NCI-H2196 treated with DMSO at 0.1 percent for 48 hours (cell line): ENCODE data around the gene PTGES3.
"Not testable (repeated sequence)": the region's sequence is repeated elsewhere in the genome, so short reads cannot be mapped to it uniquely, and the experiment has no call there.

Experiments
- DNase-seq: peaks from one replicate; lab custom pipeline; 2025; ENCODE audit not compliant: unreplicated experiment; lab: John Stamatoyannopoulos, UW

Gene PTGES3

DNA sequence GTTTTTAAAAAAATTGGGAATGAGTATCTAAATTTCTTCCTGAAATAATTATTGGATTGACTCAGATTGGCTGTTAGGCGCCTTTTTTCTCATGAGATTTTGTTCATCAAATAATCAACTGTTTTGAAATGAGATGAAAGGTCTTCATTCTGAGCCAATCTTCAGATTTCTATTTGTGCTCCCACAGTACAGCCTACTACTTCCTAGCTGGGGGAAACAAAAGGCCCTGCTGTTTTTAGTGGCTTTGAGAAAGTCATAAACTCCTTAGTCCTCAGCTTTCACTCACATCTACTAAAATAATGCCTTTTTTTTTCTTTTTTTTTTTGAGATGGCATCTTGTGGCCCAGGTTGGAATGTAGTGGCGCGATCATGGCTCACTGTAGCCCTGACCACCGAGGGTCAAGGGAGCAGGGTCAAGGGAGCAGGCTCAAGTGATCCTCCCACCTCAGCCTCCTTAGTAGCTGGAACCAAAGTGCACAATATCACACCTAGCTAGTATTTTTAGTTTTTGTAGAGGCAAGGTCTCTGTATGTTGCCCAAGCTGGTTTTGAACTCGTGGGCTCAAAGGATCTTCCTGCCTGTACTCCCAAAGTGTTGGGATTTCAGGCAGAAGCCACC, 21.8 kb upstream of the PTGES3 start:
- no peak for DNase-seq

DNA sequence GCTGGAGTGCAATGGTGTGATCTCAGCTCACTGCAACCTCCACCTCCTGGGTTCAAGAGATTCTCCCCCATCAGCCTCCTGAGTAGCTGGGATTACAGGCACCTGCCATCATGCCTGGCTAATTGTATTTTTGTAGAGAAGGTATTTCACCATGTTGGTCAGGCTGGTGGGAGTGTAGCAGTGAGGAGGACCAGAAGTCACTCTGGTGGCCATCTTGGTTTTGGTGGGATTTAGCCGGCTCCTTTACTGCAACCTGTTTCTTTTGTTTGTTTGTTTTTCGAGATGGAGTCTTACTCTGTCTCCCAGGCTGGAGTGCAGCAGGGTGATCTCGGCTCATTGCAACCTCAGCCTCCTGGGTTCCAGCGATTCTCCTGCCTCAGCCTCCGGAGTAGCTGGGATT, 16.4 kb upstream of the PTGES3 start:
- DNase-seq: not testable (repeated sequence)

DNA sequence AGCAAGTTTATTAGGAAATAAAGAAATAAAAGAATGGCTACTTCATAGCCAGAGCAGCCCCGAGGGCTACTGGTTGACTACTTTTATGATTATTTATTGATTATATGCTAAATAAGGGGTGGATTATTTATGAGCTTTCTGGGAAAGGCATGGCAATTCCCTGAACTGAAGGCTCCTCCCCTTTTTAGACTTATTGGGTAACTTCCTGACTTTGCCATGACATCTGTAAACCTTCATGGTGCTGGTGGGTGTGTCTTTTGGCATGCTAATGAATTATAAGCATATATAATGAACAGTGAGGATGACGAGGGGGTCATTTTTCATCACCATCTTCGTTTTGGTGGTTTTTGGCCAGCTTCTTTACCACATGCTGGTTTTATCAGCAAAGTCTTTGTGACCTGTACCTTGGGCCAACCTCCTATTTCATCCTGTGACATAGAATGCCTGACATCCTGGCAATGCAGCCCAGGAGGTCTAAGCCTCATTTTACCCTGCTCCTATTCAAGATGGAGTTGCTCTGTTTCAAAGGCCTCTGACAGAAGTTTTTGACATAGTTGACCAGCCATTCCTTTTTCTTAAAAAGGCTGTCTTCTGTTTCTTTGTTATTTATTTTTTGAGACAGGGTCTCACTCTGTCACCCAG, 11.1 kb upstream of the PTGES3 start:
- DNase-seq: no peak

DNA sequence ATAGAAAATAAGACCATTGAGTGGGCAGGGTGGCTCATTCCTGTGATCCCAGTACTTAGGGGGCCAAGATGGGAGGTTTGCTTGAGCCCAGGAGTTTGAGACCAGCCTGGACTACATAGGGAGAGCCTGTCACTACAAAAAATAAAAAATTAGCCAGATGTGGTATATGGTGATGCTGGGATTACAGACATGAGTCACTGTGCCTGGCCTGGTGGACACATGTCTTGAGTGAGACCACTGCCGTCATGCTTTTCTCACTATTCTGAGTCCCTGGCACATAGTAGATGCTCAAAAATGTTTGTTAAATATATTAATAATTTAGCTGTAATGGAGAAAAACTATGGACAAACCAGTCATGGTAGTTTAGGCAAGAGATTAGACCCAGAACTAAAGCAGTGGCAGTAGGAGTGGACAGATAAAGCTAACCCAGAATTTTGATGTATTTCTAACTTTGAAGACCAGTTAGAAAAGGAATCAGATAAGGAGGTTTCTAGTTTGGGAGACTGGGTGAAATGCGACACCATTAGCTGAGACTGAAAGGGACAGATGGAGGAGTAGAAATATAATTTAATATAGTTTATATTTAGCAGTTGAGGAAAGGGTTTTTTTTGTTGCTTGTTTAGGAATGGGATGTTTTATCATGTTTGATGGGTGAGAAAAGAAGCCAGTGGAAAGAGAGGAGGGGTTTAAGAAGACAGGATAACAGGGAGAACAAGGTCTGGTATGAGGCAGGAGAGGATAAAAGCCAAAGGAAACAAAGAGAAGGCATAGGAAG, 7.4 kb upstream of the PTGES3 start:
- DNase-seq: no peak

DNA sequence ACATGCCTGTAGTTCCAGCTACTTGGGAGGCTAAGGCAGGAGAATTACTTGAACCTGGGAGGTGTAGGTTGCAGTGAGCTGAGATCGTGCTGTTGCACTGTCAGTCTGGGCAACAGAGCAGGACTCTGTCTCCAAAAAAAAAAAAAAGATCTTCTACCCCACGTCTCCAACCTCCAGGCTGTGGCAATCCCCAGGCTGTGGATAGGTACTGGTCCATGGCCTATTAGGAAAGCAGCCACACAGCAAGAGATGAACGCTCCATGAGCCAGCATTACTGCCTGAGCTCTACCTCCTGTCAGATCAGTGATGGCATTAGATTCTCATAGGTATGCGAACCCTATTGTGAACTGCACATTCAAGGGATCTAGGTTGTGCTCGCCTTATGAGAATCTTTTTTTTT, 6.1 kb upstream of the PTGES3 start:
- DNase-seq: no peak

DNA sequence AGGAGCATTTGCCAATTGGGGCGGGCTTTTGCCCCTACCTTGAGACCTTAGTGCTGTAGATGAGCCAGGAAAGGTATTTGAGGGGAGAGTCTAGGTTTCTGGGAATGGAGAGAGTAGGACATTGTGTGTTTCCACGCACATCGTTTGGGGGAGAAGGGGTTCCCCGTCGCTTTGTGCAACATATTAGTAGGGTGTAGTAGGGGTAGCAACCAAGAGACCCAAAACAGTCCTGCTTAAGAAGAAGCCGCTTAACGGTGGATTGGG, 694 bp upstream of the PTGES3 start:
- DNase-seq: no peak

DNA sequence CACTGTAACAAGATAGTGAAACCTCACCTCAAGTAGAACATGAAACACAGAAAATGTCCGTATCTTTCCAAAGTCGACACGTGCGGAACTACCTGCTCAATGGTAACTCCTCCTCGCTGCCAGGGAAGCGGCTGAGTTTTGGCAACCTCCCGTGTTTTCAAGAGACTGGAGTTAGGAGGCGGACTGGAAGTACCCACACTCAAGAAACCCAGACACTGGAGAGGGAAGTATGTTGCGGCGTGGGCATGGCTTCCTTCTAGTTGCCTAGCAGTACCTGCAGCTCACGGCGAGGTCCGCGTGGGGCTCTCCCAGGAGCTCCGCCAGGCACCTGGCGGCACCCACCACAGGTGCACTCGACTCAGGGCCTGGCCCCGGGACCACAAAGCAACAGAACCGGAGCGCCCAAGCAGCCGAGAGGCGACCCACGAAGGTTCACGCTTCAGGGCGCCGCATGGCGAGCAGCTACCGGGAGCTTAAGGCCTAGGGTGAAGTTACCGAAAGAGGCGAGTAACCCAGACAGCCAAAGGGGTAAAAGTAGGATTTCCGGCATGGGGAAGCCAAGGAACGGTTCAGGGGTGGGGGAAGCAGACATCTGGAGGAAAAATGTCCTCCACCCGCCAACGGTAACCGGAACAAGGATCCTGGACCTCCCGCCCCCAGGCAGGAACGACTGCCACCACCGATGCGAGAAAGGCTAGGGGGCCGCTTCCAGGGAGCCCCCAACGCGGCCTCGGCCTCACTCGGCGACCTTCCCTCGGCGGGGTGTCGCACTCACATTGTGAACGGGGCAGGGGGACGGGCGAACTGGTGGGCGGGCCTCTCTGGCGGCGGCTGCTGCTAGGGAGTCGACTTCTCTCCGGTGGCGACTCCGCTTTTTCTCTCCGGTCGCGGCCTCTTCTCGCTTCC, 608 bp downstream of the PTGES3 start:
- DNase-seq: peak; percentile 6

DNA sequence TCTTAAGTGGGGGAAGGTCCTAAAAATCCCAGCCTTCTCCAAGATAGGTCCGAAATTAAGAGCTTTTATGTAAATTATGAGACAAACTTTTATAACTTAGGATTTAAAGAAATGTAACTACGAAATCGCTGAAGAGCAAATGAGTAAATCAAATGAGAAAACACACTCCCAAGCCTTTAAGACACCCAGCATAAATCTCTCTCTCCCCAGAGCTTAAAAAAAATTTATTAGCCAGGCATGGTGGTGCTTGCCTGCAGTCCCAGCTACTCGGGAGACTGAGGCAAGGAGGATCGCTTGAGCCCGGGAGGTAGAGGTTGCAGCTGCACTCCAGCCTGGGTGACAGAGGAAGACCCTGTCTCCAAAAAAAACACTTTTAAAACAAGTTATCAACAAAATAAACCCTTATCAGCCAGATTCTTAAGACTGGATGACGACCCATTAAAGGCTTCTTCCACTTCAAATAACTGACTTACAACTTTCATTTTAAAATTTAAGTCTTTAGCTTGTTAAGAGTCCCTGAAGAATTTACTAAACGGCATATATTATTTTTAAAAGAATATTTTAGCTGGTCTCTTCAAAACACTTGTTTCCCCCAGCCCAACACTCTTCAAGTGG, 3.2 kb downstream of the PTGES3 start:
- DNase-seq: no peak

DNA sequence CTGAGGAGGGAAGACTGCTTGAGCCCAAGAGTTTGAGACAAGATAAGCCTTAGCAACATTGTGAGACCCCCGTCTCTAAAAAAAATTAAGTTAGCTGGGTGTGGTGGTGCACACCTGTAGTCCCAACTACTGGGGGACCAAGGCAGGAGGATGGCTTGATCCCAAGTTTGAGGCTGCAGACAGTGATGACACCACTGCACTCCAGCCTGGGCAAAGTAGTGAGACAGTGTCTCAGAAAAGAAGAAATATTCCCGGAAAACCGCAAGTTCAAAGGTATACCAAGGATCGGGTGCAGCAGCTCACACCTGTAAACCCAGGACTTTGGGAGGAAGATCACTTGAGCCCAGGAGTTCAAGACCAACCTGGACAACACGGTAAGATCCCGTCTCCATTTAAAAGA, 5.8 kb downstream of the PTGES3 start:
- DNase-seq: no peak

DNA sequence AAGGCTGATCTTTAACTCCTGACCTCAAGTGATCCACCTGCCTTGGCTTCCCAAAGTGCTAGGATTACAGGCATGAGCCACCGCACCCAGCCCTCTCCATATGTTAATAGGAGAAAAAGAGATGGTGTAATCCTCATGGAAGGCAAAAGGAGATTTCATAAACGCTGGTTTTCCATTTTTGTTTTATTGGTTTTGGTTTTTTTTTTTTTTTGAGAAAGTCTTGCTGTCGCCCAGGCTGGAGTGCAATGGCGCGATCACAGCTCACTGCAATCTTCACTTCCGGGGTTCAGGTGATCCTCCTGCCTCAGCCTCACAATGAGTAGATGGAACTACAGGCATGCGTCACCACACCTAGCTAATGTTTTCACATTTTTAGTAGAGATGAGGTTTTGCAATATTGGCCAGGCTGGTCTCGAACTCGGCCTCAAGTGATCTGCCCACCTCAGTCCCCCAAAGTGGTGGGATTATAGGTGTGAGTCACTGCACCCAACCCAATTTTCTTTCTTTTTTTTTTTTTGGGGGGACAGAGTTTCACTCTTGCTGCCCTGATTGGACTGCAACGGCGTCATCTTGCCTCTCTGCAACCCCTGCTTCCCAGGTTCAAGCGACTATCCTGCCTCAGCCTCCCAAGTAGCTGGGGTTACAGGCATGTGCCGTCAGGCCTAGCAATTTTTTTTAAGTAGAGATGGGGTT, 8.1 kb downstream of the PTGES3 start:
- DNase-seq: no peak

DNA sequence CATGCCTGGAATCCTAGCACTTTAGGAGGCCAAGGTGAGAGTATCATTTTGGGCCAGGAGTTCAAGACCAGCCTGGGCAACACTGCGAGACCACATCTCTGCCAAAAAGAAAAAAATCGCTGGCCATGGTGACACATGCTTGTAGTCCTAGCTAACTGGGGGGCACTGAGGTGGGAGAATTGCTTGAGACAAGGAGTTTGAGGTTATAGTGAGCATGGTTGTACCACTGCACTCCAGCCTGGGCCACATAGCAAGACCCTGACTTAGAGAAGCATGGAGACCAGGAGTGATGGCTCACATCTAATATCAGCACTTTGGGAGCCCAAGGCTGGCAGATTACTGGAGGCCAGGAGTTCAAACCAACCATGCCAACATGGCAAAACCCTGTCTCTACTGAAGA, 9.2 kb downstream of the PTGES3 start:
- DNase-seq: no peak

DNA sequence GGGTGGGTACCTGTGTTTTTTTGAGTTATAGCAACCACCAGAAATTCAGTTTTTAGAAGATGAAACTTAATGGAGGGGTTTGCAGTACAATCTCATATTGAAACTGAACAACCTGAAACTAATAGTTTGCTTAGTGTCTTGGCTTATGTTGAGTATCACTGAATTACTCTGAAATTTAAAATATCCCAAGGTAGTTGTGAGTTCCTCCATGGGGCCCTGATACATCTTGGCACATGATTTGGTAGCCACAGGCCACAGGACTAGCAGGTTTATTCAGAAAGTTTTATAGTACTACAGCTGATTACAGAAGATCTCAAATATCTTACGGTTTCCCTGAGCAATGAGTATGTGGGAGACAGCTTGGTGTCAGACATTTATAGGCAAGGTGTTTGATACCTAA, 10.4 kb downstream of the PTGES3 start:
- DNase-seq: no peak

DNA sequence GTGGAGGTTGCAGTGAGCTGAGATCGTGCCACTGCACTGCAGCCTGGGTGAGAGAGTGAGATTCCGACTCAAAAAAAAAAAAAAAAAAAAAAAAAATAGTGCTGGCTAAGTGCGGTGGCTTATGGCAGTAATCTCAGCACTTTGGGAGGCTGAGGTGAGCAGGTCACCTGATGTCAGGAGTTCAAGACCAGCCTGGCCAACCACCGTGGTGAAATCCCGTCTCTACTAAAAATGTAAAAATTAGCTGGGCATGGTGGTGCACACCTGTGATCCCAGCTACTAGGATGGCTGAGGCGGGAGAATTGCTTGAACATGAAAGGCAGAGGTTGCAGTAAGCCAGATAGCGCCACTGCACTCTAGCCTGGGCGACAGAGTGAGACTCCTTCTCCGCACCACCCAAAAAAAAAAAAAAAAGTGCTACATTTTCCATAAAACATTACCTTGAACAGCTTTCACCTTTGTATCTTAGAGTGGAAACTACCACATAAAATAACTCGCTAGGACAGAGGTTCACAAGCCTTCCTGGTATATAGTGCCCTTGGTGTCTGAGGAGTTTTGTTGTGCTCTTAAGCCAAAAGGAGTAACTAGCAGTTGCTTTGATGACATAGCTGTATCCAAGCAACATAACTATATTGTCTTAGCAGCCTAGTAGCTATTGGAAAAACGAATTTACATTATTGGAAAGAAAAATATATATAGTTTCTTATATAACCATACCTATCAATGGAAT, 11.1 kb downstream of the PTGES3 start:
- no peak for DNase-seq

DNA sequence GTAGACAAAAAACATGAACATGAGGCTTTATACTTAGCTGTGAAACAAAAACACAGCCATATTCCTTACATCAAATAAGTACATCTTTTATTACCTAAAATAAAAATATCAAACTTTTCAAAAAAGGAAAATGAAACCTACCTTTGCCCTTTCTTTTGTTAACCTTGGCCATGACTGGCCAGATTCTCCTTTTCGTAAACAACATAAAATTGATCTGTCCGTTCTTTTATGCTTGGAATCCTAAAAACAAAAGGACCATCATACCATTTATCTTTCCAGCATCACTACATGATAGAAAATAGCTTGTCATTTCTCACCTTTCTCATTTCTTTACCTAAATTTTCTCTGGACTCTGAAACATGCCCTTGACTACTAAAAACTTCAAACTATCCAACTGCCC, 16.5 kb downstream of the PTGES3 start:
- no peak for DNase-seq

DNA sequence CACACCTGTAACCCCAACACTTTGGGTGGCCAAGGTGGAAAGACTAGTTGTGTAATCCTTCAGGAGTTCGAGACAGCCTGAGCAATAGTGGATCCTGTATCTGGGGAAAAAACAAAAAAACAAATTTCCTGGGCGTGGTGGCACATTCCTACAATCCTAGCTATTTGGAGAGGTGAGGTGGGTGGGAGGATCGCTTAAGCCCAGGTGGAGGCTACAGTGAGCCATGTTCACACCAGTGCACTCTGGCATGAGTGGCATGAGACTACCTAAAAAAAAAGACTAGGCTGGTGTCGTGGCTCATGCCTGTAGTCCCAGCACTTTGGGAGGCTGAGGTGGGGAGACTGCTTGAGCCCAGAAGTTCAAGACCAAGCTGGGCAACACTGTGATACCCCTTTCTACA, 17.2 kb downstream of the PTGES3 start:
- no peak for DNase-seq

DNA sequence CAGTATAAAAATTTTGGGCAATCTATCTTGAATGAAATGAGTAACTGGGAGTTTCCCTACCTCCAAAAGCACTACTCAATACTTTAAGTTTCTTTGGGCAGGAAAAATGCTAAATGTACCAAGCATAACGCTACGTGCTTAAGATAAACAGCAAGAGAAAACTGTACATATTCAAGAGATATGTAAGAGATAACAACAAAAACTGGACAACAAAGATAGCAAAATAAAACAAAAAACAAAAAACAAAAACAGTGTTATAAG, 20.0 kb downstream of the PTGES3 start:
- DNase-seq: no peak

DNA sequence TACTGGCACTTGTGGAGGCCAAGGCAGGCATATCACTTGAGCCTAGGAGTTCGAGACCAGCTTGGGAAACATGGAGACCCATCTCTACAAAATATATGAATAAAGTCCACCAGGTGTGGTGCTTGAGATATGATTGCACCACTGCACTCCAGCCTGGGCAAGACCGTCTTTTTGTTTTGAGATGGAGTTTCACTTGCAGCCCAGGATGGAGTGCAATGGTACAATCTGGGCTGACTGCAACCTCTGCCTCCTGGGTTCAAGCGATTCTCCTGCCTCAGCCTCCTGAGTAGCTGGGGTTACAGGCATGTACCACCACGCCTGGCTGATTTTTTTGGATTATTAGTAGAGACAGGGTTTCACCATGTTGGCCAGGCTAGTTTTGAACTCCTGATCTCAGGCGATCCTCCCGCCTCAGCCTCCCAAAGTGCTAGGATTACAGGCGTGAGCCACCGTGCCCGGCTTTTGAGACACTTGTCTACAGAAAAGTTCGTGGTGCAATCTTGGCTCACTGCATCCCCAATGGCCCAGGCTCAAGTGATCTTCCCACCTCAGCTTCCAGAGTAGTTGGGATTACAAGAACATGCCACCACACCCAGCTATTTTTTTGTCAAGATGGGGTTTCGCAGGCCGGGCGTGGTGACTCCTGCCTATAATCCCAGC, 26.0 kb downstream of the PTGES3 start:
- no peak for DNase-seq

DNA sequence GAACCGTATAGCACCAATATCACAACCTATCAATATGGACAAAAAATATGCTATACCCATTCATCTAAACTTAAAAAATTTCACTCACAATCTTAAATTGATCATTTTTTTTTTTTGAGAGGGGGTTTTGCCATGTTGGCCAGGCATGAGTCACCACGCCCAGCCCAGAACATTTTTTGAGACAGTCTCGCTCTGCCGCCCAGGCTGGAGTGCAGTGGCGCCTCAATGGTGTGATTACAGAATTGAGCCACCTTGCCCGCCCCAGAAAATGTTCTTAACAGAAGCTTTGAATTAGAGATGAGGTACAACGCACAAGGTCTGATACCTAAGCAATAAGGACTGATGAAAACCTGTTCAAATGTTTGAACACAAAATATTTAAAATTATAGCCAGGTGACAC, 26.5 kb downstream of the PTGES3 start:
- DNase-seq: no peak

DNA sequence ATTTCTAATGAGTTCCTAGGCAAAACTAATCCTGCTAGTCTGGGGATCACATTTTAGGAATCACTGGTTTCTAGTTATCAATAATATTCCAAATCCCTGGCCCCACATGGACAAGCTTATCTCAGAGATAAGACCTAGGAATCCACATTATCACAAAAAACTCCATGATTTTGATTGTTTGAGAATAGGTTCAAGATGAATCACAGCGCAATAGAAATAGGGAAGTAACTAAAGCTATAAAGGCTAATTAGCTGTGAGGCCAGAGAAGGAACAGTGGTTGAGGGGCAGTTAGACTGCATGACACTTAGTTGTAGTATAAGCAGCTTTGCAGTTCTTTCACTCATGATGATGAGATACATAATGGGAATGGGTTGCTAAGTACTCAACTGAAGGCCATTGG, 29.2 kb downstream of the PTGES3 start:
- DNase-seq: no peak
